ENCODE data around the gene SLC2A8.

SLC2A8 gene

DNA sequence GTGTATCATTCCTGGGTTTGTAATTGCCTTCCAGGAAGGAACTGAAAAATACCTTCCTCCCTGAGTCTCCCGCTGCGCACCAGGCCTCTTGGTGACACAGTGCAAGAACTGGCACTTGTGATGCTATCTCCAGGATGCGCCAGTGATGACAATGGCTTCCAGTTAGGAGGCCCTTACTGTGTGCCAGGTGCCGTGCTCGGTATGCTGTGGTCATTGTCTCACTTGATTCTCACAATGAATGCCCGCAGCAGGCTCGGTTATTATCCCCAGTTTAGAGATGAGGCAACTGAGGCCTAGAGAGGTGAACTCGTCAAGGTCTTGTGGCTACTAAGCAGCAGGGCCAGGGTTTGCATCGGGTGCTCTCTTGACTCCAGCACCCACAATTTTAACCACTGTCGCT is 31.5 kb upstream of the SLC2A8 start:
- no peak for TF ChIP-seq EZH2 (IDR thresholded peaks at IDR 0.05; ENCODE audit: borderline replicate concordance, low read length)
- TF ChIP-seq, protein P1, sequence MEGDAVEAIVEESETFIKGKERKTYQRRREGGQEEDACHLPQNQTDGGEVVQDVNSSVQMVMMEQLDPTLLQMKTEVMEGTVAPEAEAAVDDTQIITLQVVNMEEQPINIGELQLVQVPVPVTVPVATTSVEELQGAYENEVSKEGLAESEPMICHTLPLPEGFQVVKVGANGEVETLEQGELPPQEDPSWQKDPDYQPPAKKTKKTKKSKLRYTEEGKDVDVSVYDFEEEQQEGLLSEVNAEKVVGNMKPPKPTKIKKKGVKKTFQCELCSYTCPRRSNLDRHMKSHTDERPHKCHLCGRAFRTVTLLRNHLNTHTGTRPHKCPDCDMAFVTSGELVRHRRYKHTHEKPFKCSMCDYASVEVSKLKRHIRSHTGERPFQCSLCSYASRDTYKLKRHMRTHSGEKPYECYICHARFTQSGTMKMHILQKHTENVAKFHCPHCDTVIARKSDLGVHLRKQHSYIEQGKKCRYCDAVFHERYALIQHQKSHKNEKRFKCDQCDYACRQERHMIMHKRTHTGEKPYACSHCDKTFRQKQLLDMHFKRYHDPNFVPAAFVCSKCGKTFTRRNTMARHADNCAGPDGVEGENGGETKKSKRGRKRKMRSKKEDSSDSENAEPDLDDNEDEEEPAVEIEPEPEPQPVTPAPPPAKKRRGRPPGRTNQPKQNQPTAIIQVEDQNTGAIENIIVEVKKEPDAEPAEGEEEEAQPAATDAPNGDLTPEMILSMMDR (IDR thresholded peaks at IDR 0.05; ENCODE audit: low read length), result no peak
- Histone ChIP-seq H3K9ac (ENCODE audit: low read length) (no peak overlapping the region), H3K9me3 (ENCODE audit: low read length) (no peaks in the 10 kb centered on the region), H3K4me2 (ENCODE audit: low read length) (no peak overlapping the region), H3K27ac (ENCODE audit: low read depth, low read length, poor library complexity, severe bottlenecking) (no peak overlapping the region), H3K4me1 (ENCODE audit: insufficient read depth, low read length, severe bottlenecking) (no peaks in the 10 kb centered on the region), H3K9me2 (ENCODE audit: low read depth, low read length) (no peaks in the 10 kb centered on the region), H3K27me3 (ENCODE audit: insufficient read depth, low read length) (no peaks in the 10 kb centered on the region), H2AFZ (ENCODE audit: low read length) (no peak overlapping the region), H3K36me3 (ENCODE audit: insufficient read depth, low read length) (no peaks in the 10 kb centered on the region), H3K79me2 (ENCODE audit: insufficient read depth, low read length) (no peaks in the 10 kb centered on the region), H3K4me3 (ENCODE audit: low read depth, low read length, poor library complexity, severe bottlenecking) (no peak overlapping the region), H3F3A (ENCODE audit: insufficient read depth, low read length) (no peaks in the 10 kb centered on the region), H4K20me1 (ENCODE audit: insufficient read depth, low read length) (no peaks in the 10 kb centered on the region)

DNA sequence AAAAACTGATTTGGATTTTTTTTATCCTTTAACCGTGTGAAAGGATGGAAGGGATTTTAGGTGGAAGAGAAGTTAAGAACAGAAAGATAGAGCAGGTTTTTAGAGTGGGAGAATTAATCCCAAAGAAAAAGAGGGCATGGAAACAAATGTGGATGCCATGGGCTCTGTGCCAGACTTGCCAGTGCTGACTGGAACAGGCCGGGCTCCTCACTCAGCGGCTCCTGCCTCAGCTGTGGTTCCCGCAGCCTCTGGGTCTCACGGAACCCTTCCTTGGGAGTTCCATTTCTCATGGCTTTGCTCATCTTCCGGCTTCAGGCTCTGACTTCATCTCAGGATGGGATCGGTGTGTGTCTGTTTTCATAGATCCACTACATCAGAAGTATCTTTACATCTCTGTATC is 30.4 kb upstream of the SLC2A8 start:
- Histone ChIP-seq H3K4me2 (ENCODE audit: low read length) (no peak overlapping the region), H3K36me3 (ENCODE audit: insufficient read depth, low read length) (no peaks in the 10 kb centered on the region), H3K79me2 (ENCODE audit: insufficient read depth, low read length) (no peaks in the 10 kb centered on the region), H3K9me3 (ENCODE audit: low read length) (no peaks in the 10 kb centered on the region), H3K4me3 (ENCODE audit: low read depth, low read length, poor library complexity, severe bottlenecking) (no peak overlapping the region), H4K20me1 (ENCODE audit: insufficient read depth, low read length) (no peaks in the 10 kb centered on the region), H3K9ac (ENCODE audit: low read length) (no peak overlapping the region), H3K27ac (ENCODE audit: low read depth, low read length, poor library complexity, severe bottlenecking) (no peak overlapping the region), H3K9me2 (ENCODE audit: low read depth, low read length) (no peaks in the 10 kb centered on the region), H3K4me1 (ENCODE audit: insufficient read depth, low read length, severe bottlenecking) (no peaks in the 10 kb centered on the region), H3F3A (ENCODE audit: insufficient read depth, low read length) (no peaks in the 10 kb centered on the region), H3K27me3 (ENCODE audit: insufficient read depth, low read length) (no peaks in the 10 kb centered on the region), H2AFZ (ENCODE audit: low read length) (no peak overlapping the region)
- TF ChIP-seq EZH2 (IDR thresholded peaks at IDR 0.05; ENCODE audit: borderline replicate concordance, low read length), result no peak
- TF ChIP-seq, protein P1 (IDR thresholded peaks at IDR 0.05; ENCODE audit: low read length), result no peak

DNA sequence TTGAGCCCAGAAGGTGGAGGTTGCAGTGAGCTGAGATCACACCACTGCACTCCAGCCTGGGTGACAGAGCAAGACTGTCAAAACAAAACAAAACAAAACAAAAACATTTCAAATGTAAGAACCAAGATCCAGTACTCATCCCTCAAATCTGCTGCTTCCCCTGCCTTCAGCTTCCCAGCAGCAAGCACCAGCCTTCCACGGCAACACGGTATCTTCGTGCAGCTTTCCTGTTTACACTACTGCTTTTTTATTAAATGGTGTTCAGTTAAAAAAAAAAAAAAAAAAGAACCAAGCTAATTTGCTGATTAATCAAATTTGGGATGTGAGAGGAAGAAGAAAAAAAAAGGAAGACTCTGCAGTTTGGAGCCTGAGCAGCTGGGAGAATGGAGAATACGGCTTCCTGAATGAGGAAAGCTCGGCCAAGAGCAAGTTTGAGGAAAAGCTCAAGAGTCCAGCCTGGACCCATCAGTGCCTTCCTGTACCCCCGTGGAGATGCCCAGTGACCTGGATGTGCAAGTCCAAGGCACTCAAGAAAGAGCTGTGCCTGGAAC is 28.0 kb upstream of the SLC2A8 start:
- H4K20me1 ChIP-seq (ENCODE audit: insufficient read depth, low read length), result no peaks in the 10 kb centered on the region
- H3K27me3 ChIP-seq (ENCODE audit: insufficient read depth, low read length), result no peaks in the 10 kb centered on the region
- H3F3A ChIP-seq (ENCODE audit: insufficient read depth, low read length), result no peaks in the 10 kb centered on the region
- no peaks in the 10 kb centered on the region for H3K36me3 ChIP-seq (ENCODE audit: insufficient read depth, low read length)
- no peaks in the 10 kb centered on the region for H3K9me2 ChIP-seq (ENCODE audit: low read depth, low read length)
- no peak overlapping the region for H3K4me2 ChIP-seq (ENCODE audit: low read length)
- TF ChIP-seq, protein P1 (IDR thresholded peaks at IDR 0.05; ENCODE audit: low read length), result no peak
- no peak for TF ChIP-seq EZH2 (IDR thresholded peaks at IDR 0.05; ENCODE audit: borderline replicate concordance, low read length)
- H3K4me3 ChIP-seq (ENCODE audit: low read depth, low read length, poor library complexity, severe bottlenecking), result no peak overlapping the region
- H3K9ac ChIP-seq (ENCODE audit: low read length), result no peak overlapping the region
- H3K79me2 ChIP-seq (ENCODE audit: insufficient read depth, low read length), result no peaks in the 10 kb centered on the region
- H3K9me3 ChIP-seq (ENCODE audit: low read length), result no peaks in the 10 kb centered on the region
- no peak overlapping the region for H2AFZ ChIP-seq (ENCODE audit: low read length)
- no peak overlapping the region for H3K27ac ChIP-seq (ENCODE audit: low read depth, low read length, poor library complexity, severe bottlenecking)
- H3K4me1 ChIP-seq (ENCODE audit: insufficient read depth, low read length, severe bottlenecking), result no peaks in the 10 kb centered on the region
